SK-N-MC (cell line): ENCODE data around the gene MAPK8IP2.

Experiments used
- DNase-seq: peaks from one replicate; pipeline ENCODE4 v3.0.0-alpha.2; 2011; ENCODE audit warnings: low read depth, low spot score
- H3K27ac ChIP-seq: fragments of 200-600 bp; sonication (generic); 2 replicates; pipeline ENCODE4 v1.5.1; 2016; ENCODE audit warnings: mixed run types
- H3K36me3 ChIP-seq: fragments of 200-600 bp; sonication (generic); 2 replicates; pipeline ENCODE4 v1.6.1; 2017; ENCODE audit warnings: antibody characterized with exemption, low read length, mixed read lengths; ENCODE audit not compliant: insufficient read depth
- H3K4me3 ChIP-seq: fragments of 200-600 bp; sonication (generic); 2 replicates; pipeline ENCODE4 v1.5.1; 2016
- H3K9ac ChIP-seq: fragments of 200-600 bp; sonication (generic); 2 replicates; pipeline ENCODE4 v1.8.0; 2017; ENCODE audit warnings: mixed run types, mixed read lengths; ENCODE audit not compliant: insufficient read length
- H3K9me3 ChIP-seq: fragments of 200-600 bp; sonication (generic); 2 replicates; pipeline ENCODE4 v1.6.1; 2017; ENCODE audit warnings: low read depth, mild to moderate bottlenecking, antibody characterized with exemption, low read length, moderate library complexity, mixed read lengths
- EZH2 ChIP-seq: fragments of 200-600 bp; sonication (generic); IDR thresholded peaks from one replicate; pipeline ENCODE4 v1.6.1; 2017; ENCODE audit warnings: antibody characterized with exemption
- FOXP2 ChIP-seq: optimal IDR thresholded peaks from 2 replicates; pipeline ENCODE3; 2011; ENCODE audit warnings: mild to moderate bottlenecking, moderate library complexity; ENCODE audit not compliant: insufficient read depth; ENCODE audit errors: extremely low read length, control extremely low read depth
- POLR2AphosphoS5 ChIP-seq: IDR thresholded peaks from 2 replicates; pipeline ENCODE4 v1.6.1; 2012; ENCODE audit warnings: mild to moderate bottlenecking, low read depth, low read length, borderline replicate concordance

The MAPK8IP2 gene

DNA sequence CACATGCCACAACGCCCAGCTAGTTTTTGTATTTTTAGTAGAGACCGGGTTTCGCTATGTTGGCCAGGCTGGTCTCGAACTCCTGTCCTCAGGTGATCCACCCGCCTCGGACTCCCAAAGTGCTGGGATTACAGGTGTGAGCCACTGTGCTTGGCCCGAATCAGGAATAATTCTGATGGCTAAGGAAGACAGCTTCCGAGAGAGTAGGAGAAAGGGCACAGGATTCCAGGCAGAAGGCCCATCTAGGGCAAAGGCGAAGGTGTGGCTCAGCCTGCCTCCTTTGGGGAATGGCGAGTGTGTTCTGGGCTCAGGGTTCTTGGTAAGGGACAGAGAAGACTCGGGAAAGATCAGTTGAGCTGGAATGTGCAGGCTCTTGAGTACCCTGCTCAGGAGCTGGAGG, 36.3 kb upstream of the MAPK8IP2 start:
- H3K27ac ChIP-seq: no peak overlapping the region
- H3K4me3 ChIP-seq: no peak overlapping the region
- no peaks in the 10 kb centered on the region for H3K9me3 ChIP-seq
- DNase-seq: no peak
- H3K36me3 ChIP-seq: no peaks in the 10 kb centered on the region
- TF ChIP-seq POLR2AphosphoS5: no peak
- no peak for TF ChIP-seq FOXP2
- TF ChIP-seq EZH2: no peak
- H3K9ac ChIP-seq: no peak overlapping the region

DNA sequence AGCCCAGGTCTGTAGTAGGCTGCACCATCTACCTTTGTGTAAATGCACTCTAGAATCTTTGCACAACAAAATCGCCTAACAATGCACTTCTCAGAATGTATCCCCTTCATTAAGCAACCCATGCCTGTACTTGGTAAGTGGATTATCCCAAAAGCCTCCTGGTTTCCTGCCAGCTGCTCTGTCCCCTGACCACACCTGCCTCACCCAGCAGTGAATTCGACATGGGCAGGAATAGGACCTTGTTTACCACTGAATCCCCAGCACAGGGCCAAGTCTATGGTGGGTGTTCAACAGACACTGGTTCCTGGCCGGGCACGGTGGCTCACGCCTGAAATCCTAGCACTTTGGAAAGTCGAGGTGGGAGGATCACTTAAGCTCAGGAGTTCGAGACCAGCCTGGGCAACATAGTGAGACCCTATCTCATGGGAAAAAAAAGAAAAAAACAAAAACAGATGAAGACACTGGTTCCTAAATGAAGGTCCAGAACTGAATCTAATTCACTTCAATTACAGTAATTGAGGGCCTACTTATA, 32.8 kb upstream of the MAPK8IP2 start:
- Histone ChIP-seq H3K4me3 (no peak overlapping the region), H3K9ac (no peak overlapping the region), H3K9me3 (no peaks in the 10 kb centered on the region), H3K36me3 (no peaks in the 10 kb centered on the region; the same call in 1 of the 2 replicates), H3K27ac (no peak overlapping the region)
- no peak for TF ChIP-seq EZH2
- TF ChIP-seq POLR2AphosphoS5: no peak
- TF ChIP-seq FOXP2: no peak
- no peak for DNase-seq

DNA sequence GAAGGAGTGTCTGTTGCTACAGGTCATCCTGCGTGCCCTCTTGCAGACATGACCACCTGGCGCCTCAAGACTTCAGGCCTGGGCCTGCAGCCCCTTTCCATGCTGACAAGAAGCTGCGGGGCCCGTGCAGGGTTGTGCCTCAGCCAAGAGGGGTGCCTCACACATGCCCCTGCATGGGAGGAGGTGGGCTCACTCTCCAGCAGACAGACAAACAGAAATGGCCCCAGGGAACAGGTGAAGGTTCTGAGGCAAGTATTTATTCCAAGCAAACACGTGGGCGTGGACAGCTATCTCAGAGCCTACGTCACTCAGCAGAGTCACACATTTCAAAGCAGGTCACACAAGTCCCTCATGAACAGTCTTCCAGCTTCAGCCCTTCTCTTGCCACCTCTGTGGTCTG, 32.0 kb upstream of the MAPK8IP2 start:
- Histone ChIP-seq H3K9me3 (no peaks in the 10 kb centered on the region), H3K36me3 (no peaks in the 10 kb centered on the region; the same call in 1 of the 2 replicates), H3K4me3 (no peak overlapping the region), H3K9ac (no peak overlapping the region), H3K27ac (no peak overlapping the region)
- TF ChIP-seq POLR2AphosphoS5 (no peak), EZH2 (no peak), FOXP2 (no peak)
- DNase-seq: no peak

DNA sequence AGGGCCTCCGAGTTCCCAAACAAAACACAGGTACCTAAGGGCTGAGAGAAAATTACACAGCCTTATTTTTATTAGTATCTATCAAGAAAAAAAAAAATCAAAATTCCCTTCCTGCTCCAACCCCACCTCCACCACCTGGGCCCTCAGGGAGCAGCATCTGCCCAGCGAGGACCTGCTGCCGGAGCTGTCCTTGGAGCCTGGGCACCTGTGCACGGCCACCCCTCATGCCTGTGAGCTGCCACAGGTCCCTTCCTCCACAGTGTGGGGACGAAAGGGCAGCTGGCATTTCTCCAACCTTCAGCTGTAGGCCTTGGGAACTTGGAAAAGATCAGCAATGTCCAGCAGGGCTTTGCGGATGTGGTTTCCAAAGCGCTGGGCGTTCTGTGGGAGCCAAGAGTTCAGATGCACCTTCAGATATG, 31.5 kb upstream of the MAPK8IP2 start:
- no peaks in the 10 kb centered on the region for H3K9me3 ChIP-seq
- no peak for TF ChIP-seq EZH2
- TF ChIP-seq FOXP2: no peak
- TF ChIP-seq POLR2AphosphoS5: no peak
- no peak for DNase-seq
- H3K36me3 ChIP-seq: no peaks in the 10 kb centered on the region; the same call in 1 of the 2 replicates
- no peak overlapping the region for H3K27ac ChIP-seq
- no peak overlapping the region for H3K9ac ChIP-seq
- no peak overlapping the region for H3K4me3 ChIP-seq

DNA sequence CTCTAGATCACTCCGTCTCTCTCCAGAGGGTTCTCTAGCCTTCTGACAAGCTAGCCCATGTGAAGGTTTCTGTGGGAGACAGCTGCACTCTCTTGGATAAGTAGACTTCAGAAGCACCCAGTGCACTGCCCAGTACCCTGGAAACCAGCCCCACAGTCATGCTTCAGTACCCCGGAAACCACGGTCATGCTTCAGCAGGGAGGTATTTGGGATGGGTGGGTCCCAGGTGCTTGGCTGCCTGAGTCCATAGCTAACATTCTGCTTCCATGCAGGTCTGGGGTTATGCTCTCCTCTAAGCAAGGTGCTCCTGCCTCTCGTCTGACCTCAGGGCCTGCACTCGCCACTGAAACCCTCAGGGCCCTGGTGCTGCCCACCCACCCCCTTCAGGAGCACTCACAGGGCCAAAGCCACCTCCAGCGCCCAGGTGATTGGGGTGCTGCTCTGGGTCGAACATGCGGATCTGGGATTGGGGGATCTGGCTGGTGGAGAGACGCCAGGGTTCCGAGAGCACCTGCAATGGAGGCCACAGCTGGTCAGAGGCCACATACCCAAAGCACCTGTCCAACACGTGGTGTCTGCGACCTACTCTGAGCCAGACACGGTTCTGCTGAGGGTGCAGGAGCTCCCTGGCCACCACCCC, 30.6 kb upstream of the MAPK8IP2 start:
- TF ChIP-seq EZH2: no peak
- no peak for TF ChIP-seq POLR2AphosphoS5
- no peak for TF ChIP-seq FOXP2
- no peak overlapping the region for H3K4me3 ChIP-seq
- H3K9me3 ChIP-seq: no peaks in the 10 kb centered on the region
- no peaks in the 10 kb centered on the region; the same call in 1 of the 2 replicates for H3K36me3 ChIP-seq
- H3K9ac ChIP-seq: no peak overlapping the region
- H3K27ac ChIP-seq: no peak overlapping the region
- no peak for DNase-seq

DNA sequence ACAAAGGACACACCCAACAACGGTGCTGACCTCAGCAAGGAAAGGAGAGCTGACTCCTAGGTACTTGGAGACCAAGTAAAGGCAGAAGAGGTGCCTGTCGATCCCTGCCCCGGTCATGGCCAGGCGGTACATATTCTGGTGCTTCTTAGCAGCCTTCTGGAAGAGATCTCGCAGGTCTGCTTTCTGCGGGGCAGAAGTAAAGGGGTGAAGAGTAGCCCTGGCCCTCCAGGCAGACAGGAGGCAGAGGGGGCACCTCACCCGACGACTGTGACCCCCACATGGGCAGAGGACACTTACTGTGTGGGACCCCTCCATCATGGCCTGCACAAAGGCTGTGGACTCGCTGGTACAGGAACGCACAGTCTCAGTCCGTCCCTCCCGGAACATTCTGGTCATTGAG, 29.7 kb upstream of the MAPK8IP2 start:
- no peak for DNase-seq
- TF ChIP-seq FOXP2 (no peak), POLR2AphosphoS5 (no peak), EZH2 (no peak)
- Histone ChIP-seq H3K27ac (no peak overlapping the region), H3K9ac (no peak overlapping the region), H3K9me3 (no peaks in the 10 kb centered on the region), H3K36me3 (no peaks in the 10 kb centered on the region; the same call in 1 of the 2 replicates), H3K4me3 (no peak overlapping the region)

DNA sequence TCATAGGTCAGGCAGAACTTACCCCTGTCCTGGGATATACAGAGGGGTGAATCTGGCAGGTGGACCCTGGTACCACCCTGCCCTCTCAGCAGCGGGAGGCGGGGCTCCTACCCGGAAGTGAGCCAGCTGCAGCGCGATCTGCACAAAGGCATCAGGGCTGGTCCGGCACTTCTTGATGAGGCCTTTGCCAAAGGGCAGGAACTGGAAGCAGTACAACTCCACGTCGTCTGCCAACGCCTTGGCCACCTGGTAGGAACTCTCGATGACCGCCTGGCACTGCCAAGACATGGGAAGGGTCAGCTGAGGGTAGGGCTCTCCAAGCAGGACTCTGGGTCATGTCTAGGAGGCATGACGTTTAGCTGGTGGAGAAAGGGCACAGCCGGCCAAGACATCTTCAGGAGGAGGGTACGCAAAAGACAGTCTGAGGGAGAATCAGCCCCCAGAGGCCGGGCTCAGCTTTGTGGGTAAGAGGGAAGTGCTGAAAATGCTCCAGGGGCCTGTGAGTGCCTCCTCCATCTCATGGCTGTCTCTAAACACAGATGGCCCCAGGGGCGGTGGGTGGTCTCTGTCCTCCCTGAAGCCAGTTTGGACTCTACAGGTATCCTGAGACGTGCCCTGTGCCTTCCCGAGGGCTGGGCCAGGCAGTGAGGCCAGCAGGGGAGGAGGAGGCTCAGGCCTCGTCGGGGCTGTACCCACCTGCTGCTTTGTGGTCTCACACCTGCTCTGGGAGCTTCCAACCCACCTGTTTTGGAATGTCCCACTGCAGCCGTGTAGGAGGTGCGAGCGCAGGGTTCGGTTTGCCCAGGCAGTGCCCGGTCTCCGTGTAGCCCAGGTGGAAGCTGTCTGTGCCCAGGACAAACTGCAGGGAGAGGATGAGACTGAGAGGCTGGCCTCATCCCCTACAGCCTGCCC, 29.1 kb upstream of the MAPK8IP2 start:
- TF ChIP-seq POLR2AphosphoS5: no peak
- no peak for TF ChIP-seq EZH2
- no peak for TF ChIP-seq FOXP2
- no peak for DNase-seq
- no peaks in the 10 kb centered on the region for H3K9me3 ChIP-seq
- H3K4me3 ChIP-seq: no peak overlapping the region
- no peaks in the 10 kb centered on the region; the same call in 1 of the 2 replicates for H3K36me3 ChIP-seq
- H3K9ac ChIP-seq: no peak overlapping the region
- no peak overlapping the region for H3K27ac ChIP-seq

DNA sequence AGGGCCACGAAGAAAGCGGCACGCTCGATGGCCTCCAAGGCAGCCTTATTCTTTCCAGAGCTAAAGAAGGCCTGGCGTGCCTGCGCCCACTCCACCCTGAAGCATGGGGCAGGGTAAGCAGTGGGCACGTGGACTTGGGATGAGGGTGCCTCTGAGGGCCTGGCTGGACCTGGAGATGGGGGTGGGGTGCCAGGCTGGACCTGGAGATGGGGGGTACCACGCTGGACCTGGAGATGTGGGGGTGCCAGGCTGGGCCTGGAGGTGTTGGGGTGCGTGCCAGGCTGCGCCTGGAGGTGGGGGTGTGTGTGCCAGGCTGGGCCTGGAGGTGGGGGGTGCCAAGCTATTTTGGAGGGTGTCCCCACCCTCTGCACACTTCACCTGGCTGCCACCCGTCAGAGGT, 27.6 kb upstream of the MAPK8IP2 start:
- Histone ChIP-seq H3K9me3 (no peaks in the 10 kb centered on the region), H3K36me3 (no peaks in the 10 kb centered on the region; the same call in 1 of the 2 replicates), H3K9ac (no peak overlapping the region), H3K4me3 (no peak overlapping the region), H3K27ac (no peak overlapping the region)
- TF ChIP-seq POLR2AphosphoS5: no peak
- TF ChIP-seq FOXP2: no peak
- TF ChIP-seq EZH2: no peak
- DNase-seq: no peak
